Skeletal muscle cell (primary cell): ENCODE data around the gene MSL2.
A peak's percentile ranks its signal among the peaks of the same experiment; 100 is the strongest.
"Not testable (repeated sequence)": the region's sequence is repeated elsewhere in the genome, so short reads cannot be mapped to it uniquely, and the experiment has no call there.

Experiments used
- DNase-seq: peaks from one replicate; pipeline ENCODE4 v3.0.0-alpha.2; 2010; ENCODE audit warnings: low read depth
- H3K4me3 ChIP-seq: 2 replicates; pipeline ENCODE4 v1.5.1; 2011; ENCODE audit warnings: low read depth, mild to moderate bottlenecking, control low read depth, low read length, moderate library complexity

Gene MSL2, protein sequence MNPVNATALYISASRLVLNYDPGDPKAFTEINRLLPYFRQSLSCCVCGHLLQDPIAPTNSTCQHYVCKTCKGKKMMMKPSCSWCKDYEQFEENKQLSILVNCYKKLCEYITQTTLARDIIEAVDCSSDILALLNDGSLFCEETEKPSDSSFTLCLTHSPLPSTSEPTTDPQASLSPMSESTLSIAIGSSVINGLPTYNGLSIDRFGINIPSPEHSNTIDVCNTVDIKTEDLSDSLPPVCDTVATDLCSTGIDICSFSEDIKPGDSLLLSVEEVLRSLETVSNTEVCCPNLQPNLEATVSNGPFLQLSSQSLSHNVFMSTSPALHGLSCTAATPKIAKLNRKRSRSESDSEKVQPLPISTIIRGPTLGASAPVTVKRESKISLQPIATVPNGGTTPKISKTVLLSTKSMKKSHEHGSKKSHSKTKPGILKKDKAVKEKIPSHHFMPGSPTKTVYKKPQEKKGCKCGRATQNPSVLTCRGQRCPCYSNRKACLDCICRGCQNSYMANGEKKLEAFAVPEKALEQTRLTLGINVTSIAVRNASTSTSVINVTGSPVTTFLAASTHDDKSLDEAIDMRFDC

DNA sequence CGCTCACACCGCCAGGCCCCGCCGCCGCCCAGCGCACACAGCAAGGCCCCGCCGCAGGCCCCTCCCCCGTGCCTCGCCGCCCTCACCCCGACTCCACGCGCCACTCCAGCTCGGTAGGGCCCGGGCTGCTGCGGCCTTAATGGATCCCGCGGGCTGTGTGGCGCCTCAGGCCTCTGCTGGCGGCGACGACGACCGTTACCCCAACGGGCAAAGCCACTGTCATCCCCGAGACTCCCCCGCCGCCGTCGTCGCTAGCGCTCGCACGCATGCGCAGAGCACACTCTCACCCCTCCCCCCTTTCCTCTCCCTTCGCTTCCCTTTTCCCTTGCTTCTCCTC, at the start of gene MSL2:
Gene MSL2, minus strand, starts transcription at position 272 of the 337 bp plus-strand sequence. CDS start 1,222 bp downstream, outside the sequence.
- H3K4me3 ChIP-seq, result peak within 1 kb of the TSS; percentile 92
- no peak for DNase-seq

GRCh38 chr3:136245691-136246090, 49.6 kb upstream of the MSL2 start:
- no peak for DNase-seq
- no peak overlapping the region for H3K4me3 ChIP-seq

DNA sequence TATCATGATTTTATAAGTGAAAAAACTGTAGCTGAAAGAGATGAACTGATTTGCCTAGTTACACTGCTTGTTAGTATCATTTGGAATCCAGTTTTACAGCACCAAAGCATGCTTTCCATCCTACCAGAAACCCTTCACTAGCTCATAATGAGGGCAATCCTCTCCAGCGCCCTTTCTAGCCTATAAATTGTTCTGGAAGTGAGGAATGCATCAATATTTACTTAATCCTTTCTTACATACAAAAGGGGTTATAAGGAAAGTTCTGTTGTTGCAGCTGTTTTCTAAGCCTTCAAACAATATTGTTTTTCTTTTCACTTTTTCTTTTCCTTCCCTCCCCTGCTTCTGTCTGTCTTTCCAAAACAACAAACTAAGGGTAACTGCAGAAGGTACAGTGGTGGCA, 43.0 kb upstream of the MSL2 start:
- H3K4me3 ChIP-seq, result no peak overlapping the region
- DNase-seq, result no peak

- H3K4me3 ChIP-seq, result no peak overlapping the region
- no peak for DNase-seq
Observed at GRCh38 chr3:136237961-136238649, 42.0 kb upstream of the MSL2 start.

DNA sequence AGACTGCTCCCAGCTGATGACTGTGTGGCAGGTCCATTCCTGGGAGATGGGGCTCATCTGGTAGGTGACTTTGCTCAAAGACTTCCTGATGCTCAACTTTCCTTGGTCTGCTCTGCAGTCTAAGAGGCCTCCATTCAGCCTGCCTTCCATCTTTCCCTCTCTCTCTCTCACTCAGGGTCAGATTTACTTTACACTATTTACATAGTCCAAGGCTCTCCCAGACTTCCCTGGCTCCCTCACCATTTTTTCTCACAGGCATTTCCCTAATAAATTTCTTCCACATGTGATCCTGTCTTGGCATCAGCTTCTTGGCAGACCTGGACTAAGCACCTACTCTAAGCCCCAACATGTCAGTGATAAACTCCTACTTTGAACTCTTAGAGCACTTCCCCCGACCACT, 41.0 kb upstream of the MSL2 start:
- DNase-seq, result no peak

DNA sequence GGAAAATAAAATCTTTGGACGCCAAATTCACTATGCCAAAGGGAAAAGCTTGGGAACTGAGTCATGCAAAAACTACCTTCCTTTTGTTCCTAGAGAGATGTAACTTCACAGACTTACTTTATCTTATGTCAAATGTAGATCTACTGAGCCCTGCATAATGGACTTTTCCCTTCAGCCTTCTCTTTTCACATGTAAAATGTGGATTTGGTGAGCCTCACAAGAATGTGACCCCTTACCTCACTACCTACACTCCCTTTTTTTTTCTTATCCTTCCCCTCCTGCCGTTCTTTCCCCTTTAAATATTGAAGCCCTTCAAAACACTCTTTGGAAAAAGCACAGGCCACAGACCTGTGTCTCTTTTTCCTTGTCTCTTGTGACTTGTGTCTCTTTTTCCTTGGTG, 40.0 kb upstream of the MSL2 start:
- H3K4me3 ChIP-seq, result no peak overlapping the region
- DNase-seq, result no peak

More for the DNA sequence above, 41.0 kb upstream of the MSL2 start:
- H3K4me3 ChIP-seq, result no peak overlapping the region

DNA sequence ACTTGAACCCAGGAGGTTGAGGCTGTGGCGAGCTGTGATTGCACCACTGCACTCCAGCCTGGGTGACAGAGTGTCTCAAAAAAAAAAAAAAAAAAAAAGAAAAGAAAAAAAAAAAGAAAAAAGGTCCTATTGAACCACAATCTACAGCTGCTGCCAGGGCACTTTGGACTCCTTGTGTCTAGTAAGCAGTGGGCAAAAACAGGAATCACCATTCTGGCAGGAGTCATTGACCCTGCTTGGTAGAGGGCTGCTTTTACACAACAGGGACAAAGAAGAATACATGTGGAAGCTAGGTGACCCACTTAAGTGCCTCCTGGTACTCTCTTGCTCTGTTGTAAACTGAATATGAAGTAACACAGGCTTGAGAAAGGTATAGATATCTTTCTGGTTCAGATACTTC, 39.4 kb upstream of the MSL2 start:
- H3K4me3 ChIP-seq, result no peak overlapping the region
- no peak for DNase-seq

GRCh38 chr3:136232413-136232812, 36.3 kb upstream of the MSL2 start:
- no peak overlapping the region for H3K4me3 ChIP-seq
- no peak for DNase-seq

- DNase-seq, H3K4me3 ChIP-seq: not testable (repeated sequence)
Observed at GRCh38 chr3:136222746-136223145, 26.6 kb upstream of the MSL2 start.

DNA sequence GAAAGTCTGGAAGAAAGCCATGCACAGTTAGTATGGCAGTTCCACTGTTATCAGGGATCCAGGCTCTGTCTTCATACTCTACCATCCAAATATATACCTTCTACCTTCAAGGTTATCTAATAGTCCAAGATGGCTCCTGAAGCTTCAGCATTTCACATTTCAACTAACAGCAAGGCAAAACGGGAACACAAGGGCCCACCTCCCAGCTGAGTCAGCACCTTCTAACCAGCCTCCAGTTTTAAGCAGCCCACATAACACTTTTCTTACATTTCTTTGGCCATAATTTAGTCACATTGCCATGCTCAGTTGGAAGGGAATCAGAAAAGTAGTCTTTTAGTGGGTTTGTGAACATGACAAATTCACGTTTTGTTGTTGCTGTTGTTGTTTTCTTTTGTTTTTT, 15.4 kb upstream of the MSL2 start:
- H3K4me3 ChIP-seq, result no peak overlapping the region
- no peak for DNase-seq

DNA sequence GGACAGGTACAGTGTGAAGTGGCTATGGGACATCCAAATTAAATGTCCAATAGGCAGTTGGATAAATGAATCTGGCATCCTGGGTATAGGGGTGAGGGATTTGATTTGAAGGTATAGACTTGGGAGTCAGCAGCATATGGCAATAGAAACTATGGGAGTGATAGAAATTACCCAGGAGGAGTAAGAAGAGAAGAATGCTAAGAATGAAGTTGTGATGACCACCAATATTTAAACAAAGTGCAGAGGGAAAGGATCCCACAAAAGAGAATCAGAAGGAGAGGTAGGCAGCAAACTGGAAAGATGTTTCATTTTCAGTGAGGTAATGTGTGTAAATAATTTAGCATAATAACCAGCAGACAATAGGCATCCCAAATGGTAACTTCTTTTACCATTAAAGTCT, 13.8 kb upstream of the MSL2 start:
- no peak overlapping the region for H3K4me3 ChIP-seq
- DNase-seq, result no peak

DNA sequence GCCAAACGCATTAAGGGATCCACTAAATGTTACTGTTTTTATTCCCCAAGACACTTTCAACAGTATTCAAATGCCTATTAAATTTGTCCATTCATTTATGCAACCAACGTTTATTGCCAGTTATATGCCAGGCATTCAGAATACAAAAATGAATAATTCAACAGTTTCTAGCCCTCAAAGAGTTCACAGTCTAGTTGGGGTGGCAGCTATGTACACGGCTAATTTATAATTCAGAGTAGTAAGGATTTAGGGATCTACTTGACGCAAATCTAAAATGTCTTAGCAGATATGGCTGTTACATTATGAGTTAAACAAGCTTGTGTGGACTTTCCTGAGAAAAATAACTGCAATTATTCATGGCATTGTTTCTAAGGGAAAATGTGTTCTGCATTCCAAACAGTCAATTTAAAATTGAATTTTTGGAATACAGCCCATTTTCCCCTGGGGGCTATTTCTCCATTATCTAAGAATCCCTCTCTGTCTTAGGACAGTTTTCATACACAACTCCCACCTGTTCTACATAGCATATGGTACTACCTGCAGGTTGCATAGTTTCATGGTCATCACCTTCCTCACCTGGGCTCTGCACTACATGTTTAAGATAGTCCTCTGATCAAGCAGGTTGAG, 11.5 kb upstream of the MSL2 start:
- no peak for DNase-seq
- no peak overlapping the region for H3K4me3 ChIP-seq

DNA sequence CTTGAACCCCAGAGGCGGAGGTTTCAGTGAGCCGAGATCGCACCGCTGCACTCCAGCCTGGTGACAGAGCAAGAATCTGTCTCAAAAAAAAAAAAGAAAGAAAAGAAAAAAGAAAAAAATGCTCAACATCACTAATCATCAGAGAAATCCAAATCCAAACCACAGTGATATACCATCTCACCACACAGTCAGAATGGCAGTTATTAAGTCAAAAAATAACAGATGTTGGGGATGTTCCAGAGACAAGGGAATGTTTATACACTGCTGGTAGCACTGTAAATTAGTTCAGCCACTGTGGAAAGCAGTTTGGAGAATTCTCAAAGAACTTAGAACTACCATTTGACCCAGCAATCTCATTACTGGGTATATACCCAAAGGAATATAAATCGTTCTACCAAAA, 3.1 kb upstream of the MSL2 start:
- H3K4me3 ChIP-seq, DNase-seq: not testable (repeated sequence)

- not testable (repeated sequence) for H3K4me3 ChIP-seq, DNase-seq
Observed at GRCh38 chr3:136198462-136199078, 2.4 kb upstream of the MSL2 start.

DNA sequence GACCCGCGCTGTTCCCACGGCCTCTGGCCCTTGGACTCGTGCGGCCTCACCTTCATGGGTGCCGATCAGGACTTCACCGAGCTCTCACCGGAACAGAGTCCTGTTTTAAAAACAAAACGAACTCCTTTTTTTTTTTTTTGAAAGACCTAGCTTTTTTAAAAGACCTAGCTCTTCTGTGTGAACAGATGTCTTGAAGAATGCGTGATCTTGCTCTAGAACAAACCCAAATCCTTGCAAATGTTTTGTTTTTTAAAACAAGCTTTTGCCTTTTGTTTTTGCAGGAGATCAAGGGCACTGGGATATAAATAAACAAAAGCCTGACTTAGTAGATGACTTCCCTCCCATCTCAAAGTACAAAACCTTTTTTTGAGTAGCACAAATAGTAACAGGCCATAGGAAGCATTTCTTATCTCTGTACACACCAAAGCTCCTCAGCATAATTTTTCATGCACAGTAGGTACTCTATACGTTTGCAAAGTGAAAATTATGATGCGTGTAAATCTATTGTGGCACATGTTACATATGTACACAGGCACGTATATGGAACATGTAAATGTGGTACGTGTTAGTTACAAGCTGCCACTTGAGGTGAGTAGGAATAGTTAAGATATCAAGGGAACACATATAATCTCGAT, 1.1 kb upstream of the MSL2 start:
- H3K4me3 ChIP-seq, result peak overlapping the region; percentile 92
- DNase-seq, result no peak

DNA sequence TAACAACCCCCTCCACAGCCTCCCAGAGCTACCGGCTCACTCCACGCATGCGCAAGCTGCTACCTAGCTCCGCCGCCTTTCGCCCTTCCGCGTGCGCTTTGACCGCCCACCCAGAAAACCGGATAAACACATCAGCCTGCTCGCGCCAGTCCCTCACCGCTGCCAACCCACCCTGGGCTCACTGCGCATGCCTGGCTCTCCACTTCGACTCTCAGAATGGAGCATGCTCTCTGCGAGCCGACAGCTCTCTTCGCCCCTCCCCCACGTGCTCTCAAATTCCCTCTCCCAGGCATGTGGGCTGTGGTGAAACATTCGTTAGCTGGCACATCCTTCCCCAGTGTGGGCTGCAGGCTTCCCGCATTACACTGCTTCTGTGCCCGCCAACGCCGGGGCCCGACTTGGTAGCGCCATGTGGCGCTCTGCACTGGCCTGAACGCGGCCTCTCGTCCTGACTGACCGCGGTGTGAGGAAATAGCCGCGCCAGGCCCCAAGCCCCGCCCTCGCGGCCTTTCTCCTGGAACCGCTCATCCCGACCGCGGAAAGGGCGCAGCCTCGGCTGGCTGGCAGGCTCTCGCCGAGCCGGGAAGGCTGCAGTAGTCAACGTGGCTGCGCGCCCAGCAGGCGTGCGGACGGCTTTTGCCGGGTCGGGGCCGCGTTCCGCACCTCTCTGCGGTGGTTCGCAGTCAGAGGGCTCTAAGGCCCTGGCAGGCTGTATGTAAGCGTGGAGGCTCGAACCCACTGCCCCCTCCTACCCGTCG, 445 bp upstream of the MSL2 start:
- peak; percentile 99 for DNase-seq
- H3K4me3 ChIP-seq, result peak overlapping the region; percentile 92

- H3K4me3 ChIP-seq, result peak overlapping the region; percentile 92
- peak; percentile 39 for DNase-seq
Observed at GRCh38 chr3:136195258-136196063, 674 bp downstream of the MSL2 start.
